GM12801 (cell line): ENCODE data around the gene SERPINA7.

Source experiments
- TF ChIP-seq, protein P1 (sequence below): IDR thresholded peaks from one replicate; pipeline ENCODE4 v1.5.1; 2011; ENCODE audit warnings: control low read depth; ENCODE audit not compliant: insufficient read length; ENCODE audit errors: extremely low read depth

Gene SERPINA7

DNA sequence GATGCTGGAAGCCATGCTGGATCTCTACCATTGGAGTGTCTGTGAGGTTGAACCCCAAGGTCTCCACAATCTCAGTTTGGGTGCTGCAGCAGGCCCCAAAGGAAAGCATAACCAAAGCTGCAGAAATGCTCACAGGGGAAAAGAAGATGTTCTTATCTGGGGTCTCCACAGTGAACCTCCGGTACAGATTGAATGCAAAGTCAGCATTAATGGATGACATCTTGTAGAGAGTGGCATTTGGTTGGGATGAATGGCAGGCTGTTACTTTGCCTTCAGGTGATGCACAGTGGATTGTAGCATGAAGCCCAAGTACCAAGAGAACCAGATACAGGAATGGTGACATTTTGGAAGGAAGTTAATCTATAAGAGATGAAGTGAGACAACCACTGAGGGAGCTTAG, 1.8 kb downstream of the SERPINA7 start:
- TF ChIP-seq, protein P1, sequence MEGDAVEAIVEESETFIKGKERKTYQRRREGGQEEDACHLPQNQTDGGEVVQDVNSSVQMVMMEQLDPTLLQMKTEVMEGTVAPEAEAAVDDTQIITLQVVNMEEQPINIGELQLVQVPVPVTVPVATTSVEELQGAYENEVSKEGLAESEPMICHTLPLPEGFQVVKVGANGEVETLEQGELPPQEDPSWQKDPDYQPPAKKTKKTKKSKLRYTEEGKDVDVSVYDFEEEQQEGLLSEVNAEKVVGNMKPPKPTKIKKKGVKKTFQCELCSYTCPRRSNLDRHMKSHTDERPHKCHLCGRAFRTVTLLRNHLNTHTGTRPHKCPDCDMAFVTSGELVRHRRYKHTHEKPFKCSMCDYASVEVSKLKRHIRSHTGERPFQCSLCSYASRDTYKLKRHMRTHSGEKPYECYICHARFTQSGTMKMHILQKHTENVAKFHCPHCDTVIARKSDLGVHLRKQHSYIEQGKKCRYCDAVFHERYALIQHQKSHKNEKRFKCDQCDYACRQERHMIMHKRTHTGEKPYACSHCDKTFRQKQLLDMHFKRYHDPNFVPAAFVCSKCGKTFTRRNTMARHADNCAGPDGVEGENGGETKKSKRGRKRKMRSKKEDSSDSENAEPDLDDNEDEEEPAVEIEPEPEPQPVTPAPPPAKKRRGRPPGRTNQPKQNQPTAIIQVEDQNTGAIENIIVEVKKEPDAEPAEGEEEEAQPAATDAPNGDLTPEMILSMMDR: no peak

DNA sequence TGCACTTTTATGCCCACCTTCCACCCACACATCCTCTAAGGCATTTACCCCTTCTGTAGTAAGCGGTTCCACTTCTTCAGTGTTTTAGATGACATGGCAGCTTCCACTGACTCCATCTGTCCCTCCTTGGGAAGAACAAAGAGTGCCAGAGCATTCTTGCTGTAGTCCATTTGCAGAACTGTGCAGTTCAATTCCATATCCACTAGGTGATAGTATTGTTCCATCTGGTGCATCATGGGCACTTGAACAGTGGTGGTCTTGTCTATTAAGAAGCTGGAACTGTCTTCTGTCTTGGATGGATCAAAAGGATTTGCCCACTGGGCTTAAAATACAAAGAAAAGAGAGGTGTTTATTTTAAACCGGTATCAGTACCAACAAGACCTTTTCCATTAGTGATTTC, 3.5 kb downstream of the SERPINA7 start:
- TF ChIP-seq, protein P1: no peak

DNA sequence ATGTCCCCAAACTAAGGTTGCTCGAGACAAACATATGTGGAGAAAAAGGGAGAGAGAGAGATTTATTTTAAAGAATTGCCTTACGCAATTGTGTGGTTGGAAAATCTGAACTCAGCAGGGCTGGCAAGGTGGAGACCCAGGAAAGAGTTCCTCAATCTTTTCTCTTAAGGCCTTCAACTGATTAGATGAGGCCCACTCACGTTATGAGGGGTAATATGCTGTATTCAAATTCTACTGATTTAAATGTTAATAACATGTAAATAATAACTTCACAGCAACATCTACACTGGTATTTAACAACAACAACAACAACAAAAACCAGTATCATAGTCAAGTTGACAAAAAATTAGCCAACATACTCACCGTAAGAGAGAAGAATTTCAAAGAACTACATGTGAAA, 14.6 kb downstream of the SERPINA7 start:
- TF ChIP-seq, protein P1: no peak

DNA sequence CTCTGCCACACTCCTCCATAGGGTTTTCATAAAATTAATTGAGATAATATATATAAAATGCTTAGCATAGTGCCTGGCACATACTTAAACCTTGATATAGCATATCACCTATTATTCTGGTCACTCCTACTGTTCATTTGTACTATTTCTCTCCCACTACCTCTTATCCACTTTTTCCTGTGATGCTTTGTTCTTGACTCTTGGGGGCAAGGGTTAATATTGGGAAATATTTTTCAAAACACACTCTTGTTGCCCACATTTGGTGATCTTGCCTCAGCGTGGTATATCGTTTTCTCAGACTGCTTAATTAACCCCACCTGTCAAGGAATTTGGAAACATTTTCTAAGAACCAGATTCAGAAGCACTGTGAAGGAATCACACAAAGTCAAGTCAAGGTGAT, 16.3 kb downstream of the SERPINA7 start:
- TF ChIP-seq, protein P1: no peak

DNA sequence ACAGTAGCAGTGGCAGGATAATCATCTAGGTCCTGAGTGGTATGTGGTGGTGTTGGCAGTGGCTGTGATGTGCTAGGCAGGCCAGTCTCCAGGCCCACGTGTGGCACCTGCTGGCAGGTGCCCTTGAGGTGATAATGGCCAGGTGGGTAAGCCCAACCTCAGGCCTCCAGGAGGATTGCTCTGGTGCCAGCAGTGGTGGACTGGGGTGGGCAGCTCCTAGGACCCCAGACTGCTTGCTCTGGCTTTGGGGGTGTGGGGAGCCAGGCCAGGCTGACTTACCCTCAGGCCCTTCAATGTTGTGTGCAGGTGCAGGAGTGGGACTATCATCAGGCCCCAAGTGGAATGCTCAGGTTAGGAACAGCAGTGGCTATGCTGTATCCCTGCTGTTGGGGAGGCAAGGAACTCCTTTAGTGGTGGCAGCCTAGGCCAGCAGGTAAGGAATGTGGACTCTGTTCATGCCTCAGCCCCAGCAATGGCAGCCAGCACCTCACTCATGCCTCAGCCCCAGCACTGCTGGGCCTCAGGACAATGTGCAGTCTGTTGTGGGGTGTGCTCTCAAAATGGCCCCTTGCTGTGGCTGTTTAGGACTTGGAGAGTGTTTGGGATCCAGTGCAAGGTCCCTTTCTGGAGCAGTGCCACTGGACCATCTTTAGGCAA, 24.3 kb downstream of the SERPINA7 start:
- TF ChIP-seq, protein P1: no peak

DNA sequence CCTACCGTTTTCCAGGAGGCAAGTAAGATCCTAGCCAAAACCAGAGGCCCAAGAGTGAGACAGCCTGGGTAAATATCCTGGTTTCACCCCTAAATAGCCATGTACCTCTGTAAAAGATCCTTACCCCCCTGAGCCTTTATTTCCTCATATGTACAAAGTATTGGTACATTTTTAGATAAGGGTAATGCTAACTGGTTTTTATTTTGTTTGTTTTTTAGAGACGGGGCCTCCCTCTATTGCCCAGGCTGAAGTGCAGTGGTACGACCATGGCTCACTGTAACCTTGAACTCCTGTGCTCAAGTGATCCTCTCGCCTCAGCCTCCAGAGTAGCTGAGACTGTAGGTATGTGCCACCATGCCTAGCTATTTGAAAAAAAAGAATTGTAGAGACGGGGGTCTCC, 29.4 kb downstream of the SERPINA7 start:
- TF ChIP-seq, protein P1: no peak

DNA sequence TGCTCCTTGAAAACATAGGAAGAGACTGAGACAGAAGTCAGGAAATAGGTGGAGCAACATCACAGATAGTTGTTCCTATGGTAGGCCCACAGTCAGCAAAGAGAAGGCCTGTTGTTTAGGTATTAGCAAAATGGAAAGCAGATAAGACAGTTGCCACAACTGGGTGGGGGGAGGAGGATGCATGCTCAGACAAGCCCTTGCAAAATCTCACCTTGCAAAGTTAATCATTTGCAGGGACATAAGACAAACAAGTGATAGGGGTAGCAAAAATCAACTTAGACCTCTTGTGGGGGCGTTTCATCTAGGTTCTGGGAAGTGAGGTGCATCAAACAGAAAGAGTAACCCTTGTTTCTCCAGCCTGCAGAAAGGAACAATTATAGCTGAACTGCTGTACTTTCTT, 30.7 kb downstream of the SERPINA7 start:
- TF ChIP-seq, protein P1: no peak
